HG03025 (cell line): ENCODE measurements around the gene ACSM2B.
"Not testable (repeated sequence)": the region's sequence is repeated elsewhere in the genome, so short reads cannot be mapped to it uniquely, and the experiment has no call there.

Experiments used
- ATAC-seq: cut with Tn5 transposase; IDR thresholded peaks from one replicate; pipeline ENCODE4 v1.9.1; 2021; ENCODE audit warnings: mild to moderate bottlenecking, moderate library complexity; ENCODE audit not compliant: unreplicated experiment, low FRiP score

Gene ACSM2B

GRCh38 chr16:20576145-20576544 is at the start of gene ACSM2B:
Gene ACSM2B, minus strand, starts transcription at chr16:20576367. Its CDS starts 11,522 bp downstream, at chr16:20564845.
- ATAC-seq = not testable (repeated sequence)

GRCh38 chr16:20624882-20625807 is 49.0 kb upstream of the ACSM2B start:
- ATAC-seq = no peak

GRCh38 chr16:20624205-20624604 is 48.0 kb upstream of the ACSM2B start:
- no peak for ATAC-seq

- no peak for ATAC-seq
Measured at GRCh38 chr16:20622498-20622870, 46.3 kb upstream of the ACSM2B start.

GRCh38 chr16:20621406-20621805 is 45.2 kb upstream of the ACSM2B start:
- no peak for ATAC-seq

GRCh38 chr16:20620770-20621169 is 44.6 kb upstream of the ACSM2B start:
- no peak for ATAC-seq

- no peak for ATAC-seq
Measured at GRCh38 chr16:20620003-20620402, 43.8 kb upstream of the ACSM2B start.

- no peak for ATAC-seq
Measured at GRCh38 chr16:20617271-20617670, 41.1 kb upstream of the ACSM2B start.

- ATAC-seq = no peak
Measured at GRCh38 chr16:20614186-20615141, 38.3 kb upstream of the ACSM2B start.

GRCh38 chr16:20613481-20614185 is 37.5 kb upstream of the ACSM2B start:
- ATAC-seq = no peak

- no peak for ATAC-seq
Measured at GRCh38 chr16:20612551-20613480, 36.6 kb upstream of the ACSM2B start.

GRCh38 chr16:20611975-20612481 is 35.9 kb upstream of the ACSM2B start:
- ATAC-seq = no peak

- ATAC-seq = no peak
Measured at GRCh38 chr16:20611350-20611902, 35.3 kb upstream of the ACSM2B start.

- ATAC-seq = no peak
Measured at GRCh38 chr16:20610892-20611349, 34.8 kb upstream of the ACSM2B start.

GRCh38 chr16:20610211-20610891 is 34.2 kb upstream of the ACSM2B start:
- ATAC-seq = no peak

GRCh38 chr16:20602205-20602604 is 26.0 kb upstream of the ACSM2B start:
- not testable (repeated sequence) for ATAC-seq

GRCh38 chr16:20599475-20599874 is 23.3 kb upstream of the ACSM2B start:
- ATAC-seq = not testable (repeated sequence)

- no peak for ATAC-seq
Measured at GRCh38 chr16:20598832-20599469, 22.8 kb upstream of the ACSM2B start.
